PC-3 (cell line): Measurements from ENCODE around the gene SFMBT1. TPM values are rescaled to one million over a fixed set of nuclear protein-coding genes. Genes with fewer than 3 reads are reported as not detected.

Source experiments
- ATAC-seq: fragments of 200-7000 bp; cut with Tn5 transposase; 2 replicates; pipeline ENCODE4 v1.9.1; 2020; ENCODE audit warnings: mild to moderate bottlenecking, moderate library complexity
- BruUV-seq: library from RNA; stranded (reverse); fragments of 400-500 nt; replicated peaks from 2 replicates; lab custom pipeline; 2021; lab: Mats Ljungman, UMichigan
- CTCF ChIA-PET: fragments of 300-600 bp; sonication (Branson Sonifier 250); formaldehyde crosslinking; loops from one replicate; lab custom pipeline; 2022; ENCODE audit warnings: antibody characterized with exemption; lab: Charles Lee
- POLR2A ChIA-PET: fragments of 300-600 bp; sonication (Branson Sonifier 250); formaldehyde crosslinking; loops from one replicate; lab custom pipeline; 2022; ENCODE audit warnings: antibody characterized with exemption; ENCODE audit not compliant: unreplicated experiment; lab: Charles Lee
- DNase-seq: peaks from one replicate; pipeline ENCODE4 v3.0.0-alpha.2; 2015
- H2AFZ ChIP-seq: fragments of 300-600 bp; sonication (generic); 2 replicates; pipeline ENCODE4 v1.6.0; 2016; ENCODE audit warnings: antibody characterized with exemption, low read length
- H3F3A ChIP-seq: fragments of 300-600 bp; sonication (generic); one replicate; pipeline ENCODE4 v1.6.0; 2017; ENCODE audit warnings: antibody characterized with exemption, low read length, control low read depth, mild to moderate bottlenecking; ENCODE audit not compliant: unreplicated experiment
- H3K27ac ChIP-seq: fragments of 300-600 bp; sonication (generic); 2 replicates; pipeline ENCODE4 v1.5.1; 2016; ENCODE audit warnings: mild to moderate bottlenecking, low read length
- H3K27me3 ChIP-seq: fragments of 300-600 bp; sonication (generic); 2 replicates; pipeline ENCODE4 v1.6.1; 2016; ENCODE audit warnings: low read length, mixed read lengths
- H3K36me3 ChIP-seq: fragments of 300-600 bp; sonication (generic); 2 replicates; pipeline ENCODE4 v1.6.1; 2016; ENCODE audit warnings: low read depth, mixed run types, low read length, mixed read lengths
- H3K4me1 ChIP-seq: fragments of 300-600 bp; sonication (generic); 2 replicates; pipeline ENCODE4 v1.5.1; 2016; ENCODE audit warnings: low read length; ENCODE audit not compliant: insufficient read depth
- H3K4me2 ChIP-seq: fragments of 300-600 bp; sonication (generic); 2 replicates; pipeline ENCODE4 v1.6.0; 2016; ENCODE audit warnings: low read length
- H3K4me3 ChIP-seq: fragments of 300-600 bp; sonication (generic); 2 replicates; pipeline ENCODE4 v1.5.1; 2016; ENCODE audit warnings: mild to moderate bottlenecking, low read length, mixed read lengths
- H3K79me2 ChIP-seq: fragments of 300-600 bp; sonication (generic); 2 replicates; pipeline ENCODE4 v1.6.1; 2017; ENCODE audit warnings: low read length, mixed read lengths
- H3K9ac ChIP-seq: fragments of 300-600 bp; sonication (generic); 2 replicates; pipeline ENCODE4 v1.6.0; 2016; ENCODE audit warnings: mild to moderate bottlenecking, low read length
- H3K9me2 ChIP-seq: fragments of 300-600 bp; sonication (generic); replicated peaks from 2 replicates; pipeline ENCODE4 v1.6.1; 2016; ENCODE audit warnings: mixed run types, low read length, mixed read lengths
- H3K9me3 ChIP-seq: fragments of 300-600 bp; sonication (generic); 2 replicates; pipeline ENCODE4 v1.6.1; 2016; ENCODE audit warnings: low read length, mixed read lengths
- H4K20me1 ChIP-seq: fragments of 300-600 bp; sonication (generic); 2 replicates; pipeline ENCODE4 v1.6.1; 2016; ENCODE audit warnings: low read length, mixed read lengths
- EZH2 ChIP-seq: fragments of 300-600 bp; sonication (generic); IDR thresholded peaks from one replicate; pipeline ENCODE4 v1.6.1; 2017; ENCODE audit warnings: antibody characterized with exemption, mild to moderate bottlenecking, low read length; ENCODE audit not compliant: unreplicated experiment
- EZH2phosphoT487 ChIP-seq: fragments of 300-600 bp; sonication (generic); IDR thresholded peaks from 2 replicates; pipeline ENCODE4 v1.6.1; 2018; ENCODE audit warnings: mild to moderate bottlenecking, antibody characterized with exemption, low read length, borderline replicate concordance
- intact Hi-C: fragments of 100-400 bp; cut with micrococcal nuclease; formaldehyde crosslinking; loops from 2 replicates; pipeline ENCODE4 v1.9.0; 2023
- total RNA-seq: library from RNA; depleted of rRNA; stranded (reverse); fragments of >200 nt; gene quantifications from 2 replicates; pipeline ENCODE4 v1.2.3, GENCODE V29; 2014
- TF ChIP-seq, protein P1 (sequence below): fragments of 300-600 bp; sonication (generic); conservative IDR thresholded peaks from 2 replicates; pipeline ENCODE4 v1.5.1; 2017; ENCODE audit warnings: antibody characterized with exemption, low read depth, mild to moderate bottlenecking, low read length

The SFMBT1 gene
- total RNA-seq, 1 experiment from 2014 or later, result 10.8 TPM

GRCh38 chr3:52896613-52897012, 149.3 kb downstream of the SFMBT1 start:
- no peaks in the 10 kb centered on the region for H3F3A ChIP-seq
- peak overlapping the region; percentile 76 for H3K9ac ChIP-seq
- ChIA-PET CTCF (no interaction called here), POLR2A (no interaction called here)
- no peaks in the 10 kb centered on the region for H3K9me2 ChIP-seq
- no peaks in the 10 kb centered on the region for H3K9me3 ChIP-seq
- peaks cover 28% of the 10 kb centered on the region for H3K79me2 ChIP-seq
- no peaks in the 10 kb centered on the region for H3K36me3 ChIP-seq
- H3K4me2 ChIP-seq, result peak overlapping the region; percentile 100
- DNase-seq (peak; percentile 14), ATAC-seq (peak; percentile 23)
- no peaks in the 10 kb centered on the region for H3K27me3 ChIP-seq
- peak overlapping the region; percentile 95 for H3K4me3 ChIP-seq
- H3K27ac ChIP-seq, result no peak overlapping the region
- BruUV-seq, result no TSS peak
- H2AFZ ChIP-seq, result peak overlapping the region; percentile 93
- TF ChIP-seq EZH2phosphoT487 (no peak), EZH2 (no peak)
- TF ChIP-seq, protein P1, sequence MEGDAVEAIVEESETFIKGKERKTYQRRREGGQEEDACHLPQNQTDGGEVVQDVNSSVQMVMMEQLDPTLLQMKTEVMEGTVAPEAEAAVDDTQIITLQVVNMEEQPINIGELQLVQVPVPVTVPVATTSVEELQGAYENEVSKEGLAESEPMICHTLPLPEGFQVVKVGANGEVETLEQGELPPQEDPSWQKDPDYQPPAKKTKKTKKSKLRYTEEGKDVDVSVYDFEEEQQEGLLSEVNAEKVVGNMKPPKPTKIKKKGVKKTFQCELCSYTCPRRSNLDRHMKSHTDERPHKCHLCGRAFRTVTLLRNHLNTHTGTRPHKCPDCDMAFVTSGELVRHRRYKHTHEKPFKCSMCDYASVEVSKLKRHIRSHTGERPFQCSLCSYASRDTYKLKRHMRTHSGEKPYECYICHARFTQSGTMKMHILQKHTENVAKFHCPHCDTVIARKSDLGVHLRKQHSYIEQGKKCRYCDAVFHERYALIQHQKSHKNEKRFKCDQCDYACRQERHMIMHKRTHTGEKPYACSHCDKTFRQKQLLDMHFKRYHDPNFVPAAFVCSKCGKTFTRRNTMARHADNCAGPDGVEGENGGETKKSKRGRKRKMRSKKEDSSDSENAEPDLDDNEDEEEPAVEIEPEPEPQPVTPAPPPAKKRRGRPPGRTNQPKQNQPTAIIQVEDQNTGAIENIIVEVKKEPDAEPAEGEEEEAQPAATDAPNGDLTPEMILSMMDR, result no peak
- H4K20me1 ChIP-seq, result no peaks in the 10 kb centered on the region
- intact Hi-C loops, result no loop called here
- peaks cover 17% of the 10 kb centered on the region for H3K4me1 ChIP-seq

DNA sequence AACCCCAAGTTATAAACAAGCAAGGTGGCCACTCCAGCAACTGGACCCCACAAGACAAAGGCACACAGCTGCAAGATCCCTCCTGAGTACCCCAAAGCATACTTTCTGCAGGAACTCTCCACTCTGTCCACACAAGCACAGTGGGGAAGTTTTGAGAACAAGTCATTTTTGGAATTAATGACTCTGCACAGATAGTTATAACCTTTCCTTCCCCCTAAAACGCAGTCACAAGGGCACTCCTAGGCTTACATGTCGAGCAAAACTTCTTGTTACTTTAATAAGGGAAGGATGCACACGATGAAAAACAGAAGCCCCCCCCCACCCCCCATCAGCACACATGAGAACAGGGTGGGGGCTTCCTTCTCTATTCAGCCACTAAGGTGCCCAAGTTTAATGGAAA, 149.7 kb downstream of the SFMBT1 start:
- peak overlapping the region; percentile 76; the same call in 1 of the 2 replicates for H3K9ac ChIP-seq

DNA sequence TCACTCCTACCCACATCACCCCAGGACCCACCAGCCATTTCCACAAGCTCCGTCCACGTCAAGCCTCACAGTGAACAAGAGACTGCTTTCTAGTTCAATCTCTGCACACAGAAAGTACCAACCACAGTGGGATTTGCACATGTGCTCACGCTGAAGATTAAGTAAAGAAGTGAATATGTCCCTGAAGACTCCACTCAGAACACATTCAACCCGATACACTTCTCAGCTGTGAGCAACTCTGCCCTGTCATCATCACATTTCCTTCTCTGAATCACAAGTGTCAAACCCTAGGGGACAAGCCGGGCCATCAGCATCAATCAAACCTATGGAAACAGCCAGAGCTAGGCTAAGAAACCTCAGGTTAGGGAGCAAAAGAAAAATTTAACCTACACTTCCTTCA, 150.5 kb downstream of the SFMBT1 start:
- no peak overlapping the region for H2AFZ ChIP-seq
- TF ChIP-seq, protein P1, result no peak
- no peak for TF ChIP-seq EZH2phosphoT487
- no peak for TF ChIP-seq EZH2
- ChIA-PET POLR2A (no interaction called here), CTCF (no interaction called here)
- H3K4me2 ChIP-seq, result peak overlapping the region; percentile 100
- H3K27me3 ChIP-seq, result no peaks in the 10 kb centered on the region
- H3K79me2 ChIP-seq, result peaks cover 28% of the 10 kb centered on the region
- no peaks in the 10 kb centered on the region for H3F3A ChIP-seq
- ATAC-seq, result no peak
- H3K9me2 ChIP-seq, result no peaks in the 10 kb centered on the region
- no peak overlapping the region for H3K9ac ChIP-seq
- H4K20me1 ChIP-seq, result no peaks in the 10 kb centered on the region
- no peak overlapping the region for H3K4me3 ChIP-seq
- intact Hi-C loops, result no loop called here
- no peak for DNase-seq
- no peaks in the 10 kb centered on the region for H3K36me3 ChIP-seq
- H3K9me3 ChIP-seq, result no peaks in the 10 kb centered on the region
- no peak overlapping the region for H3K27ac ChIP-seq
- no TSS peak for BruUV-seq
- peaks cover 24% of the 10 kb centered on the region for H3K4me1 ChIP-seq

More for the DNA sequence above, 149.7 kb downstream of the SFMBT1 start:
- no peak for ATAC-seq
- TF ChIP-seq, protein P1, result no peak
- ChIA-PET CTCF (no interaction called here), POLR2A (no interaction called here)
- DNase-seq, result no peak
- no peaks in the 10 kb centered on the region for H3K27me3 ChIP-seq
- H3K36me3 ChIP-seq, result no peaks in the 10 kb centered on the region
- H3K9me3 ChIP-seq, result no peaks in the 10 kb centered on the region
- intact Hi-C loops, result no loop called here
- H3K9me2 ChIP-seq, result no peaks in the 10 kb centered on the region
- H3K4me2 ChIP-seq, result peak overlapping the region; percentile 100
- no peaks in the 10 kb centered on the region for H4K20me1 ChIP-seq
- peak overlapping the region; percentile 95 for H3K4me3 ChIP-seq
- H3K4me1 ChIP-seq, result peaks cover 18% of the 10 kb centered on the region
- H3K27ac ChIP-seq, result no peak overlapping the region
- no TSS peak for BruUV-seq
- H2AFZ ChIP-seq, result peak overlapping the region; percentile 93; the same call in 1 of the 2 replicates
- peaks cover 28% of the 10 kb centered on the region for H3K79me2 ChIP-seq
- H3F3A ChIP-seq, result no peaks in the 10 kb centered on the region
